DND-41 (cell line): Measurements from ENCODE around the gene PMAIP1.
"Not testable (repeated sequence)": the region's sequence is repeated elsewhere in the genome, so short reads cannot be mapped to it uniquely, and the experiment has no call there.

Experiments
- CTCF ChIP-seq: IDR thresholded peaks from 2 replicates; pipeline ENCODE4 v1.5.1; 2012; ENCODE audit warnings: borderline replicate concordance, low read length, moderate library complexity, mild to moderate bottlenecking; ENCODE audit not compliant: poor library complexity, severe bottlenecking; ENCODE audit errors: extremely low read depth
- EZH2 ChIP-seq: IDR thresholded peaks from 3 replicates; pipeline ENCODE4 v1.6.1; 2012; ENCODE audit warnings: borderline replicate concordance, low read depth, mild to moderate bottlenecking, moderate library complexity, low read length, inconsistent platforms; ENCODE audit not compliant: severe bottlenecking

GRCh38 chr18:59886399-59886798, 13.4 kb upstream of the PMAIP1 start:
- not testable (repeated sequence) for TF ChIP-seq CTCF, EZH2
